ENCODE data around the gene TMEM200A. TPM values are rescaled to one million over a fixed set of nuclear protein-coding genes. Genes with fewer than 3 reads are reported as not detected.
A peak's percentile ranks its signal among the peaks of the same experiment; 100 is the strongest.

Gene TMEM200A
- total RNA-seq, 2 experiments from 2014 or later = 1.3 to 1.4 TPM

DNA sequence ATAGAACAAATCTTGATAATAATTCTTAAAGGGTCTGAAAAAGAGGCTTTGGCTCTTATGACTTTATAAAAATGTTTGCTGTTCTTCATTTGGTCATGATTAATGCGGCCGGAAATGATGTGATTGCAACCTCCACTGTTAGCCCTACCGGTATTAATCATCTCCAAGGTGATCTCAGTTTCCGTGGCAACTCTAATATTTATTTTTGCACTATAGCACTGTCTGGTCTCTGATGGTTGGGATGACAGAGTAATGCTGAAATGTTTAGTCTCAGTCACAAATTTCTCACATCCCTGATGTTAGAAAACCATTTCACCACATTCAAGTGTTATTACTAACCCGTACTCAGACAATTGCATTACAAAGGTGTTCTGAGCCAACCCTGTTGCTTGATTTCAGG, 87.4 kb downstream of the TMEM200A start:
- H3K4me3 Mint-ChIP-seq = no peak overlapping the region
- POLR2A ChIA-PET = no interaction called here
- H3K27me3 Mint-ChIP-seq = no peaks in the 10 kb centered on the region
- H3K4me1 Mint-ChIP-seq = no peaks in the 10 kb centered on the region
- DNase-seq (no peak), ATAC-seq (ENCODE audit: low read depth) (no peak)
- peaks cover 2% of the 10 kb centered on the region for H3K36me3 Mint-ChIP-seq
- no peak overlapping the region for H3K27ac Mint-ChIP-seq
- peaks cover 2% of the 10 kb centered on the region for H3K9me3 Mint-ChIP-seq

- no peak for DNase-seq
- H3K4me3 Mint-ChIP-seq = no peak overlapping the region
- no peaks in the 10 kb centered on the region for H3K9me3 Mint-ChIP-seq
- no peak overlapping the region for H3K27ac Mint-ChIP-seq
- no peak for ATAC-seq (ENCODE audit: low read depth)
- peaks cover 2% of the 10 kb centered on the region for H3K36me3 Mint-ChIP-seq
- POLR2A ChIA-PET = no interaction called here
- peaks cover 7% of the 10 kb centered on the region for H3K4me1 Mint-ChIP-seq
- peaks cover 12% of the 10 kb centered on the region for H3K27me3 Mint-ChIP-seq
Observed at GRCh38 chr6:130457605-130458004, 91.8 kb downstream of the TMEM200A start.

DNA sequence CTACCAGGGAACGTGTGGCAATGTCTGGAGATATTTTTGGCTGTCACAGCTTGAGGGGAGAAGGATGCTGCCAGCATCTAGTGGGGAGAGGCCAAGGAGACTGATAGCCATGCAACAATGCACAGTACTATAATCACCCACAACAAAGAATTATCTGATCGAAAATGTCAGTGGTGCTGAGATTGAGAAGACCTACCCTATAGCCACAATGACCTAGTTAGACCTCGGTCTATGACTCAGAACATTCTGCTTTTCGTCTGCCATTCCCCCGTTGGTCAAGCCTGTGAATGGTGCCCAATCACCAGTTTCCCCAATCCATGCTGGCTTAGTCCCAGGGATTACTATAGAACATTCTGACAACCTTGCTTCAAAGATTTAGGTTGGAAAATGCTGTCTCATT, 93.5 kb downstream of the TMEM200A start:
- H3K9me3 Mint-ChIP-seq = peaks cover 1% of the 10 kb centered on the region
- POLR2A ChIA-PET = no interaction called here
- no peak for ATAC-seq (ENCODE audit: low read depth)
- H3K27ac Mint-ChIP-seq = no peak overlapping the region
- DNase-seq = no peak
- H3K36me3 Mint-ChIP-seq = peaks cover 2% of the 10 kb centered on the region
- no peak overlapping the region for H3K4me3 Mint-ChIP-seq
- H3K27me3 Mint-ChIP-seq = peaks cover 12% of the 10 kb centered on the region
- peaks cover 7% of the 10 kb centered on the region for H3K4me1 Mint-ChIP-seq

DNA sequence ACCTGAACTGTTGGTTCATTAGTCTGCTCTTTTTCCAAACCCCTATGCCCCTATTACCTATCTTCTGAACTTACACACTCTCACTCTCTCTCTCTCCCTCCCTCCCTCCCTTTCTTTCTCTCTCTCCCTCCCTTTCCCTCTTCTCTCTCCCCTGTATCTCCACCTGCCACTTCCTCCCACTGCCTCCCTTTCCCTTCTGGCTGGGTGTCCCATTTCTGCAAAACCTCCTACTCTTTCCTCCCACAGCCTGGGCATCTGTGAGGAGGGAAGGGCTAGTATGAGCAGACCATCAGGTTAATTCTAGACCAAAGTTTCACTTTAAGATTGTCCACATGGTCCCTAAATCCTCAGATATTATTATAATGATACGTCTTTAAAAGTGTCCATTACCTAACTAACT, 95.1 kb downstream of the TMEM200A start:
- DNase-seq = no peak
- Mint-ChIP-seq H3K36me3 (peaks cover 3% of the 10 kb centered on the region), H3K4me3 (no peak overlapping the region), H3K27ac (peak overlapping the region; percentile 21), H3K27me3 (peaks cover 12% of the 10 kb centered on the region), H3K9me3 (peaks cover 1% of the 10 kb centered on the region), H3K4me1 (peaks cover 8% of the 10 kb centered on the region)
- no peak for ATAC-seq (ENCODE audit: low read depth)
- POLR2A ChIA-PET = no interaction called here

DNA sequence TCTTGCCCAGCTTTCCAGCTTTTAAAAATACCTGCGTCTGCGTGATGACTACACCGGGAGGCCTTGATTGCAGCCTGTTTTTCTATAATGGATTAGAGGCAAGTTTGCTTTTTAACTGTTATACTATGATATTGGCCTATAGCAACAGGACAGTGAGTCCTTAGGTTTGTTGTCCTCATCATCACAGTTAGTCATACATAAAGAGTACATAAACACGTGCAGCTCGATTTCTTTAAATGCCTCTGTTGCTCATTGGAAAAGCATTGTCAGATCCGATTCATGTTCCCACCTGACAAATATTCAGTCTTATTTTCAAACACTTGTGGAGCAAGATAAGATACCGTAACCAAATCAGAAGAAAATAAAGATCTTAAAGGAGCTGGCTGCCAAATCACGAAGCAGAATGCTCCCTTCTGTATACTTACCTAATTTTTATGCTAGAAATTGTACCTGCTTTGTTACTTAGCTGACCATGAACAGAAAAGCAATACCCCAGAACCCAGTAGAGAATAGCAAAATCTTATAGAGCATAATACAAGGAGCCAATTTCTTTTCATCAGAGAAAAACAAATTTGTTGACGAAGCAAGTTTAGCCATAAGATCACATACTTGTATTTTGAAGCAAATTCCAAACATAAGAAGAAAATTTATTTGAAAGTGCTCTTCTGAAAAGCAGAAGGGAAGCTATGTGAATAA, 100.4 kb downstream of the TMEM200A start:
- Mint-ChIP-seq H3K27me3 (peaks cover 2% of the 10 kb centered on the region), H3K36me3 (peaks cover 5% of the 10 kb centered on the region), H3K9me3 (peaks cover 2% of the 10 kb centered on the region), H3K4me3 (no peak overlapping the region), H3K27ac (no peak overlapping the region), H3K4me1 (peaks cover 21% of the 10 kb centered on the region)
- DNase-seq = no peak
- no peak for ATAC-seq (ENCODE audit: low read depth)
- POLR2A ChIA-PET = interaction anchor here (0.7 kb wide), 2 partner anchors 22 to 50 kb away, joined by 3 read pairs; no protein-coding TSS in a partner anchor

GRCh38 chr6:130466748-130467061, 100.9 kb downstream of the TMEM200A start:
- Mint-ChIP-seq H3K4me1 (peaks cover 19% of the 10 kb centered on the region), H3K4me3 (no peak overlapping the region), H3K27ac (no peak overlapping the region), H3K27me3 (no peaks in the 10 kb centered on the region), H3K9me3 (peaks cover 2% of the 10 kb centered on the region), H3K36me3 (peaks cover 5% of the 10 kb centered on the region)
- DNase-seq (no peak), ATAC-seq (ENCODE audit: low read depth) (no peak)
- POLR2A ChIA-PET = interaction anchor here (0.7 kb wide), 2 partner anchors 22 to 49 kb away, joined by 3 read pairs; no protein-coding TSS in a partner anchor

GRCh38 chr6:130467146-130468050, 101.6 kb downstream of the TMEM200A start:
- no peak for DNase-seq
- peak; percentile 89 for ATAC-seq (ENCODE audit: low read depth)
- Mint-ChIP-seq H3K9me3 (peaks cover 2% of the 10 kb centered on the region), H3K4me3 (no peak overlapping the region), H3K36me3 (peaks cover 6% of the 10 kb centered on the region), H3K27me3 (no peaks in the 10 kb centered on the region), H3K27ac (peak overlapping the region; percentile 6), H3K4me1 (peaks cover 16% of the 10 kb centered on the region)
- POLR2A ChIA-PET = no interaction called here

- Mint-ChIP-seq H3K36me3 (peaks cover 7% of the 10 kb centered on the region), H3K4me3 (no peak overlapping the region), H3K4me1 (peaks cover 15% of the 10 kb centered on the region), H3K27me3 (no peaks in the 10 kb centered on the region), H3K27ac (no peak overlapping the region), H3K9me3 (peaks cover 11% of the 10 kb centered on the region)
- POLR2A ChIA-PET = no interaction called here
- no peak for ATAC-seq (ENCODE audit: low read depth)
- no peak for DNase-seq
Observed at GRCh38 chr6:130470766-130471165, 104.9 kb downstream of the TMEM200A start.

DNA sequence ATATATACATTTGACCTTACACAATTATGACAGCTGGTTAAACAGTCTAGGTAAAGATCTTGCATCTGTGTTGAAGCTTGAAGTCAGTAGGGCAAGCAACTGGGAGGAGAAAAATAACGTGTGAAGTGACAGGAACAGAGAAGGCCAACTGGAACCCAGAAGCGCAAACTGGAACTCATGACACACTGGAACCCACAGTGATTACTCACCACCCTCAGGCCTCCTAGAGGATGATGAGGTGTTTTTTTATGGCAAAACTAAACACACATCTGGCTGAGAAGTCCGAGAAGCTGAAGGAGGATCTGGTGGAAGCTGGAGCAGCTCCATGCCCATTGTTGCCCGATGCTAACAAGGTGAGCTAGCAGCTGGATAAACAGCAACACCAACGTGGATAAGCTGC, 108.1 kb downstream of the TMEM200A start:
- DNase-seq (no peak), ATAC-seq (ENCODE audit: low read depth) (no peak)
- no peak overlapping the region for H3K27ac Mint-ChIP-seq
- no peaks in the 10 kb centered on the region for H3K27me3 Mint-ChIP-seq
- POLR2A ChIA-PET = no interaction called here
- peaks cover 23% of the 10 kb centered on the region for H3K36me3 Mint-ChIP-seq
- peaks cover 26% of the 10 kb centered on the region for H3K9me3 Mint-ChIP-seq
- H3K4me3 Mint-ChIP-seq = no peak overlapping the region
- H3K4me1 Mint-ChIP-seq = no peaks in the 10 kb centered on the region

GRCh38 chr6:130482645-130483390, 117.0 kb downstream of the TMEM200A start:
- Mint-ChIP-seq H3K27ac (peak overlapping the region; percentile 46), H3K9me3 (peaks cover 21% of the 10 kb centered on the region), H3K36me3 (peaks cover 37% of the 10 kb centered on the region), H3K4me3 (peak overlapping the region; percentile 21), H3K4me1 (peaks cover 15% of the 10 kb centered on the region), H3K27me3 (no peaks in the 10 kb centered on the region)
- DNase-seq (peak; percentile 27), ATAC-seq (ENCODE audit: low read depth) (no peak)
- POLR2A ChIA-PET = no interaction called here

- no peak for DNase-seq
- ATAC-seq (ENCODE audit: low read depth) = no peak
- H3K27ac Mint-ChIP-seq = no peak overlapping the region
- no peak overlapping the region for H3K4me3 Mint-ChIP-seq
- H3K27me3 Mint-ChIP-seq = no peaks in the 10 kb centered on the region
- POLR2A ChIA-PET = no interaction called here
- H3K36me3 Mint-ChIP-seq = peaks cover 30% of the 10 kb centered on the region
- H3K9me3 Mint-ChIP-seq = peaks cover 16% of the 10 kb centered on the region
- peaks cover 15% of the 10 kb centered on the region for H3K4me1 Mint-ChIP-seq
Observed at GRCh38 chr6:130485870-130486269, 120.1 kb downstream of the TMEM200A start.

GRCh38 chr6:130486417-130486816, 120.6 kb downstream of the TMEM200A start:
- no peak overlapping the region for H3K27ac Mint-ChIP-seq
- H3K36me3 Mint-ChIP-seq = peaks cover 31% of the 10 kb centered on the region
- H3K4me1 Mint-ChIP-seq = peaks cover 14% of the 10 kb centered on the region
- POLR2A ChIA-PET = no interaction called here
- H3K9me3 Mint-ChIP-seq = peaks cover 17% of the 10 kb centered on the region
- H3K4me3 Mint-ChIP-seq = no peak overlapping the region
- no peaks in the 10 kb centered on the region for H3K27me3 Mint-ChIP-seq
- DNase-seq (no peak), ATAC-seq (ENCODE audit: low read depth) (no peak)

DNA sequence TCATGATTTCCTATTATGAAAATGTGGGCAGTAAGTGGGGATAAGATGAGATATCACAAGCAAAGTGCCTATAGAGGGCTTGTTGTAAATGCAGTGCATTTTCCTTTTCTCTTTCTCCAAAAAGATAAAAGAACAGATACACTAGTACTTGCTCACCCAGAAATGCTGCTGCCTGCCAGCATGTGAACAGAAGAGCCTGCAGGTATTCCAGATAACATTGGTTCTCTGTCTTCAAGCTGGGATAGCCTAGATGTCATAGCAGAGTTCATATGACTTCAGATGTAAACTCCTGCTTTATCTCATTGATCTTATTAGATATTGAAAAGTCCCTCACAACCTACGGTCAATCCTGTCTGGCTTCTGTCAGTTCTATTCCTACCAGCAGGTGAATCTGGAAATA, 123.7 kb downstream of the TMEM200A start:
- Mint-ChIP-seq H3K9me3 (peaks cover 19% of the 10 kb centered on the region), H3K27me3 (no peaks in the 10 kb centered on the region), H3K36me3 (peaks cover 15% of the 10 kb centered on the region), H3K4me1 (peaks cover 2% of the 10 kb centered on the region), H3K4me3 (no peak overlapping the region), H3K27ac (no peak overlapping the region)
- ATAC-seq (ENCODE audit: low read depth) (no peak), DNase-seq (no peak)
- POLR2A ChIA-PET = no interaction called here
